ENCODE measurements around the gene PYGB. TPM values are rescaled to one million over a fixed set of nuclear protein-coding genes. Genes with fewer than 3 reads are reported as not detected.

PYGB gene
- total and polyA plus RNA-seq, 2 donors: 27.4 to 52.6 TPM

DNA sequence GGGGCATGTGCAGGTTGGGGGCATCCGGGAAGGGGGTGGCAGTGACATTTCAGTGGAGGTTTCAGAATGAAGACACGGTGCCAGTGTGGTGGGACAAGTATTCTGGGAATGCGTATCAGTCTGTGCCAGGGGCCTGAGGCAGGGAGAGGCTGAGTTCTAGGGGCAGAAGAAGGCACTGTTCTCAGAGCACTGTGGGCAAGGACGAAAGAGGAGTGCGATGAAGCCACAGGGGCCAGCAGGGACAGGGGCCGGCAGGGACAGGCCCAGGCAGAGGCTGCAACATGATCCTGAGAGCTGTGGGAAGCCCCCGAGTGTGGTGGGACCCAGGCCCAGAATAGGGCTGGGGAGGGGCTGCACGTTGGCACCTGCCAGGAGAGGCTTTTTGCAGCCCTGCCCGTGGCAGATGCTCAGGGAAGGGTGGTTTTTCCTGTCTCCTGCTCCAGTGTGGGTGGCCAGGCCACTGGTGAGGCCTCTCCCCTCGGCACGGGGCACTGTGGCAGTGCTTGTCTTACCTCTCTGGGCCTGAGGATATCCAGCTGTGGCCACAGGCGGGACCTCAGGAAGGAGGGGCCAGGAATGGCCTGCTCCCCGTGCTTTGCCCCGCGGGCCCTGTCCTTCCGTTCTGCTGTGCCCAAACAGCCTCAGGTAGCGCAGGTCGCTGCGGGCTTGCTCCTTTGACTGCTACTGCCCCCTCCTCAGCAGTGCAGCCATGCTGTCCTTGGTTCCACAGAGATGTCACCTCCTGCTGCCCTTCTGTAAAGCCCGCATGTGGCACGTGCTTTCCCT, 42.4 kb upstream of the PYGB start:
- H3K9me3 ChIP-seq (ENCODE audit: control insufficient read depth in 2 of 2, insufficient read depth in 1 of 2, low read length in 1 of 2): no peaks in the 10 kb centered on the region
- 96% methylated on average over 21 of the region's 21 CpGs for WGBS
- no peak for DNase-seq (ENCODE audit: low read depth in 6 of 9, low spot score in 9 of 9)
- no peaks in the 10 kb centered on the region for H3K27me3 ChIP-seq (ENCODE audit: control insufficient read depth in 2 of 2, insufficient read depth in 1 of 2, low read length in 1 of 2)
- peaks cover 0 to 21% of the 10 kb centered on the region in 2 donors for H3K36me3 ChIP-seq (ENCODE audit: control insufficient read depth in 2 of 2, insufficient read depth in 2 of 2, low read length in 1 of 2)
- H3K4me1 ChIP-seq (ENCODE audit: control insufficient read depth in 2 of 2, insufficient read depth in 2 of 2, low read length in 2 of 2): peaks cover 0 to 3% of the 10 kb centered on the region in 2 donors
- no peak overlapping the region for H3K4me3 ChIP-seq (ENCODE audit: low read length in 2 of 2)
- no peak overlapping the region for H3K27ac ChIP-seq (ENCODE audit: low read depth in 1 of 2, low read length in 1 of 2)

DNA sequence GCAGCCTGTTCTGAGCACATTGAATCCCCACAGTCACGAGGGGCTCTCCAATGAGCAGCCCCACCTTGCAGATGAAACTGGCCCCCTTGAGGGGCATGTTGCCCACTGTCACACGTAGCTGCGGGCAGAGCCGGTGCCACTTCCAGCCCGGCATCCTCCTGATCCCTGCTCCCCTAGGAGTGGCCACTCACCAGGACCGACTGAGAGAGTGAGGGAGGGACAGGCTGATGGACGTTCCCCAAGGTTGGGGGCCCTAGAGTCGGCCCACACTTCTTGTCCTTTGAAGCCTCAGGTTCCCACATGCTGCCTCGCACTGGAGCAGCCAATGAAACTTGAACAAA, 41.9 kb upstream of the PYGB start:
- Histone ChIP-seq H3K4me1 (ENCODE audit: control insufficient read depth in 2 of 2, insufficient read depth in 2 of 2, low read length in 2 of 2) (peaks cover 0 to 3% of the 10 kb centered on the region in 2 donors), H3K27me3 (ENCODE audit: control insufficient read depth in 2 of 2, insufficient read depth in 1 of 2, low read length in 1 of 2) (no peaks in the 10 kb centered on the region), H3K36me3 (ENCODE audit: control insufficient read depth in 2 of 2, insufficient read depth in 2 of 2, low read length in 1 of 2) (peaks cover 2 to 25% of the 10 kb centered on the region in 2 donors), H3K9me3 (ENCODE audit: control insufficient read depth in 2 of 2, insufficient read depth in 1 of 2, low read length in 1 of 2) (no peaks in the 10 kb centered on the region), H3K27ac (ENCODE audit: low read depth in 1 of 2, low read length in 1 of 2) (no peak overlapping the region), H3K4me3 (ENCODE audit: low read length in 2 of 2) (no peak overlapping the region)
- 96% methylated on average over 9 of the region's 9 CpGs for WGBS
- no peak for DNase-seq (ENCODE audit: low read depth in 6 of 9, low spot score in 9 of 9)

DNA sequence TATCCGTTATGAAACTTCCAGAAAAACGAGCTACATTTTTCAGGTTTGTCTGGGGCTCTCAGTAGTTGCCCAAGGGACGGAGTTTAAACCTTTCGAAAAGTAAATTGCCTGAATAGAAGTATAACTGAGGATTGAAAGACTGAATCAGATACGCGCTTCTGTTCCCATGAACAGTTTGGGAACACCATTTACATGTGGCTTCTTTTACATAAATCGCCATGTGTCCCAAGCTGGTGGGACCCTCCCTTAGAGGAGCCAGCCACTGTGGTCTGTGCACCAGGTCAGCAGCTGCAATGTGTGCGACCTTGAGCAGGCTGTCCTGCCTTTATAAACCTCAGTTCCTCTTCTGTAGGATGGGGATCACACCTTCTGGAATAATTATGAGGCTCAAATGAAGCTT, 41.3 kb upstream of the PYGB start:
- no peak for DNase-seq (ENCODE audit: low read depth in 6 of 9, low spot score in 9 of 9)
- Histone ChIP-seq H3K27ac (ENCODE audit: low read depth in 1 of 2, low read length in 1 of 2) (no peak overlapping the region), H3K27me3 (ENCODE audit: control insufficient read depth in 2 of 2, insufficient read depth in 1 of 2, low read length in 1 of 2) (no peaks in the 10 kb centered on the region), H3K9me3 (ENCODE audit: control insufficient read depth in 2 of 2, insufficient read depth in 1 of 2, low read length in 1 of 2) (no peaks in the 10 kb centered on the region), H3K4me1 (ENCODE audit: control insufficient read depth in 2 of 2, insufficient read depth in 2 of 2, low read length in 2 of 2) (peaks cover 0 to 3% of the 10 kb centered on the region in 2 donors), H3K36me3 (ENCODE audit: control insufficient read depth in 2 of 2, insufficient read depth in 2 of 2, low read length in 1 of 2) (peaks cover 5 to 30% of the 10 kb centered on the region in 2 donors), H3K4me3 (ENCODE audit: low read length in 2 of 2) (no peak overlapping the region)
- WGBS: 99% methylated on average over 8 of the region's 8 CpGs

DNA sequence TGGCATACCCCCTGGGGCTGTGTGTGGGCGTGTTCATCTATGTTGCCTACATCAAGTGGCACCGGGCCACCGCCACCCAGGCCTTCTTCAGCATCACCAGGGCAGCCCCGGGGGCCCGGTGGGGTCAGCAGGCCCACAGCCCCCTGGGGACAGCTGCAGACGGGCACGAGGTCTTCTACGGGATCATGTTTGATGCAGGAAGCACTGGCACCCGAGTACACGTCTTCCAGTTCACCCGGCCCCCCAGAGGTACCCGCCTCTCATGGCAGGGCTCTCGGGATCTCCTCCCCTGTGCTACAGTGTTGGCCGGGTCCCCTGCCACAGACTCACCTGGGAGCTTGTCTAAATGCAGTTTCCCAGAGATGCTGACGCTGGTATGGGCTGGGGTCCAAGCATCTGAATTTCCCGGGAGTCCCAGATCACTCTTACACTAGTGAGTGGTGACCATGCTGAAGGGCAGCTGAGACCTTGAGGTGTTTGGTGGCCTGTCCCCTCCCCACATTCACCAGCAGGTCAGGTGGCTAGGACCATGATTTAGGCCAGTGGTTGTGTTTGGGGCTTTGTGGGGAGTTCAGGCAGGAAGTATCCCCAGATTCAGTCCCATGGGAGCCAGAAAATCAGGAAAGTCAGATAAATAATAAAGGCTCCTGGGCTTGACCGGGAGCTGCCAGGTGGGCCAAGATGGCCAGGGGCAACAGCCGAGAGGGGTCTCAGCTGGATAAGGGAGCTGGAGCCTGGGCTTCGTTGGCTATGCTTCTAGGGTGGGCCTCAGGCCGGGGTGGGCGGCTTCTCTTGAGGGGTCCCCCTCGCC, 40.5 kb upstream of the PYGB start:
- Histone ChIP-seq H3K27me3 (ENCODE audit: control insufficient read depth in 2 of 2, insufficient read depth in 1 of 2, low read length in 1 of 2) (no peaks in the 10 kb centered on the region), H3K36me3 (ENCODE audit: control insufficient read depth in 2 of 2, insufficient read depth in 2 of 2, low read length in 1 of 2) (peaks cover 11 to 38% of the 10 kb centered on the region in 2 donors), H3K4me3 (ENCODE audit: low read length in 2 of 2) (no peak overlapping the region), H3K9me3 (ENCODE audit: control insufficient read depth in 2 of 2, insufficient read depth in 1 of 2, low read length in 1 of 2) (no peaks in the 10 kb centered on the region), H3K27ac (ENCODE audit: low read depth in 1 of 2, low read length in 1 of 2) (no peak overlapping the region), H3K4me1 (ENCODE audit: control insufficient read depth in 2 of 2, insufficient read depth in 2 of 2, low read length in 2 of 2) (peaks cover 0 to 3% of the 10 kb centered on the region in 2 donors)
- WGBS: 97% methylated on average over 22 of the region's 22 CpGs
- no peak for DNase-seq (ENCODE audit: low read depth in 6 of 9, low spot score in 9 of 9)

DNA sequence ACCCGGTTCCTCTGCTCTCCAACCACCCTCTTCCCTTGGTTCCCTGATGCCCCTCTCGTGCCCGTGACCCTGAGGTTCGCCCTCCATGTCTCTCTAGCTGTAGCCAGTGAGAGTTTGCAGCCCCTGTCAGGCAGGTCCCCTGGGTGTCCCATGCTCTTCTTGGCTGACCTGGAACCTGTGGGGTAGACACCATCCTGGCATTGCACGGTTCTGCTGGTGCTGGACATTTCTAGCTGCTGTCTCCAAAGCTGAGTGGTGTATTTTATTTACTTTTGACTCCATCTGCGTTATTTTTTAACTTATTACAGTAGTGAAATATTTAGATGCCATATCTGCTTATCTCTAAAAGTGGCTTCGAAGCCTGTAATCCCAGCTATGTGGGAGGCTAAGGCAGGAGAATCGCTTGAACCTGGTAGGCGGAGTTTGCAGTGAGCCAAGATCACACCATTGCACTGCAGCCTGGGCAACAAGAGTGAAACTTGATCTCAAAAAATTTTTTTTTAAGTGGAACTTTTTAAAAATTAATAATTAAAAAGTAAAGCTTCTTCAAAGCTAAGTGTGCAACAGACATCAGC, 39.8 kb upstream of the PYGB start:
- no peak for DNase-seq (ENCODE audit: low read depth in 6 of 9, low spot score in 9 of 9)
- H3K9me3 ChIP-seq (ENCODE audit: control insufficient read depth in 2 of 2, insufficient read depth in 1 of 2, low read length in 1 of 2): no peaks in the 10 kb centered on the region
- 98% methylated on average over 9 of the region's 9 CpGs for WGBS
- no peak overlapping the region for H3K27ac ChIP-seq (ENCODE audit: low read depth in 1 of 2, low read length in 1 of 2)
- no peaks in the 10 kb centered on the region for H3K27me3 ChIP-seq (ENCODE audit: control insufficient read depth in 2 of 2, insufficient read depth in 1 of 2, low read length in 1 of 2)
- H3K4me3 ChIP-seq (ENCODE audit: low read length in 2 of 2): no peak overlapping the region
- H3K36me3 ChIP-seq (ENCODE audit: control insufficient read depth in 2 of 2, insufficient read depth in 2 of 2, low read length in 1 of 2): peaks cover 14 to 44% of the 10 kb centered on the region in 2 donors
- H3K4me1 ChIP-seq (ENCODE audit: control insufficient read depth in 2 of 2, insufficient read depth in 2 of 2, low read length in 2 of 2): peaks cover 0 to 3% of the 10 kb centered on the region in 2 donors

DNA sequence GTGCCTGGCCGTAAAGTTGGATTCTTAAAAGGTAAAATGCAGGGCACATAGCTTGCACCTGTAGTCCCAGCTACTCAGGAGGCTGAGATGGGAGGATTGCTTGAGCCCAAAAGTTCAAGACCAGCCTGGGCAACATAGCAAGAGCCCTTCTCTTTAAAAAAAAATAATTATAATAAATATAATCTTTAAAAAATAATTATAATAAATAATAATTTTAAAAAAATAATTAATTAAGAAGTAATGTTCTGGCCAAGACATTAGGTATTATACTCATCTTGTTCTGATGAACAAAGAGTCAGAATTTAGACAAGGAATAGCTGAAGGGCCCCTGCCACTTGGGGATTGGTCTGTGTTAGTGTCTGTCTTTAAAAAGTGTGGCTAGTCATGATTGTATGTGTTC, 38.5 kb upstream of the PYGB start:
- WGBS: 96% methylated on average over 1 of the region's 1 CpG
- no peaks in the 10 kb centered on the region for H3K9me3 ChIP-seq (ENCODE audit: control insufficient read depth in 2 of 2, insufficient read depth in 1 of 2, low read length in 1 of 2)
- H3K36me3 ChIP-seq (ENCODE audit: control insufficient read depth in 2 of 2, insufficient read depth in 2 of 2, low read length in 1 of 2): peaks cover 27 to 57% of the 10 kb centered on the region in 2 donors
- H3K27me3 ChIP-seq (ENCODE audit: control insufficient read depth in 2 of 2, insufficient read depth in 1 of 2, low read length in 1 of 2): no peaks in the 10 kb centered on the region
- no peak for DNase-seq (ENCODE audit: low read depth in 6 of 9, low spot score in 9 of 9)
- H3K4me3 ChIP-seq (ENCODE audit: low read length in 2 of 2): no peak overlapping the region
- H3K4me1 ChIP-seq (ENCODE audit: control insufficient read depth in 2 of 2, insufficient read depth in 2 of 2, low read length in 2 of 2): peaks cover 0 to 3% of the 10 kb centered on the region in 2 donors
- H3K27ac ChIP-seq (ENCODE audit: low read depth in 1 of 2, low read length in 1 of 2): no peak overlapping the region

DNA sequence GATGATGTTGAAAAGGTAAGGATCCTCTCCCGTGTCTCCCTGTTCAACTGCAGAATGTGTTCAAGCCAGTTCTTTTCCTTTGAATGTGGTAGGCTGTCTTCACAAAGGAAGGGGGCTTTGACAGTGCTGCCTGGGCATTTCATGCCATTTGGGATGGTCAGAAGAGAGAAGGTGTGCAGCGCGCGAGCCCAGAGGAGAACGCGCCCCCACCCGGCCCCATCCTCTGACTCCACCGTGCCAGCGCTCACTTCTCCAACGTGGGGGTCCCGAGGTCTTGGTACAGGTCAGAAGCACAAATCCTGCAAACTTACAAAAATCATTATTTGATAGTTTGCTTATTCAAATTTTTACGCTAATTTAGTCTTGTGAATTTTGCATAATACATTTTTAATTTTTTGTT, 38.0 kb upstream of the PYGB start:
- H3K27me3 ChIP-seq (ENCODE audit: control insufficient read depth in 2 of 2, insufficient read depth in 1 of 2, low read length in 1 of 2): no peaks in the 10 kb centered on the region
- H3K27ac ChIP-seq (ENCODE audit: low read depth in 1 of 2, low read length in 1 of 2): no peak overlapping the region
- H3K4me1 ChIP-seq (ENCODE audit: control insufficient read depth in 2 of 2, insufficient read depth in 2 of 2, low read length in 2 of 2): peaks cover 0 to 1% of the 10 kb centered on the region in 2 donors
- no peak overlapping the region for H3K4me3 ChIP-seq (ENCODE audit: low read length in 2 of 2)
- over 99% methylated on average over 12 of the region's 12 CpGs for WGBS
- H3K9me3 ChIP-seq (ENCODE audit: control insufficient read depth in 2 of 2, insufficient read depth in 1 of 2, low read length in 1 of 2): no peaks in the 10 kb centered on the region
- peaks cover 32 to 63% of the 10 kb centered on the region in 2 donors for H3K36me3 ChIP-seq (ENCODE audit: control insufficient read depth in 2 of 2, insufficient read depth in 2 of 2, low read length in 1 of 2)
- no peak for DNase-seq (ENCODE audit: low read depth in 6 of 9, low spot score in 9 of 9)

DNA sequence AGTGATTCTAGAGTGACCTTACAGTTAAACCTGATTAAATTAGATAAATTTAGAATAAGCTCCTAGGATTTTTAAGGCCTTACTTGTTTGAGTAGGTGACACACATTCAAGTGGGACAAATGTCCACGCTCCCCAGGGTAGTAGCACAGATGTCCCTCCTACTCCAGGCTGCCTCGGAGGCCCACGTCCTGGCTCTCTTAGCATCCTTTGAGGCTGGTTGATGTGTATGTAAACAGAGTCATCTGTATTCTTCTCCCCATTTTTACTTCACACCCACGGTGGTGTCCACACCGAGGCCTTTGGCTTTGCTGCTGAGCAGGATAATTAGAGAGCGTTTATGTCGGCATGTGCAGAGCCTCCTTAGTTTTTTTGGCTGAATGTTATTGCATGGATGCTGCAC, 36.6 kb upstream of the PYGB start:
- peaks cover 45 to 76% of the 10 kb centered on the region in 2 donors for H3K36me3 ChIP-seq (ENCODE audit: control insufficient read depth in 2 of 2, insufficient read depth in 2 of 2, low read length in 1 of 2)
- no peak for DNase-seq (ENCODE audit: low read depth in 6 of 9, low spot score in 9 of 9)
- 97% methylated on average over 7 of the region's 7 CpGs for WGBS
- no peaks in the 10 kb centered on the region for H3K27me3 ChIP-seq (ENCODE audit: control insufficient read depth in 2 of 2, insufficient read depth in 1 of 2, low read length in 1 of 2)
- no peak overlapping the region for H3K4me3 ChIP-seq (ENCODE audit: low read length in 2 of 2)
- no peak overlapping the region for H3K27ac ChIP-seq (ENCODE audit: low read depth in 1 of 2, low read length in 1 of 2)
- no peaks in the 10 kb centered on the region for H3K9me3 ChIP-seq (ENCODE audit: control insufficient read depth in 2 of 2, insufficient read depth in 1 of 2, low read length in 1 of 2)
- H3K4me1 ChIP-seq (ENCODE audit: control insufficient read depth in 2 of 2, insufficient read depth in 2 of 2, low read length in 2 of 2): no peaks in the 10 kb centered on the region

DNA sequence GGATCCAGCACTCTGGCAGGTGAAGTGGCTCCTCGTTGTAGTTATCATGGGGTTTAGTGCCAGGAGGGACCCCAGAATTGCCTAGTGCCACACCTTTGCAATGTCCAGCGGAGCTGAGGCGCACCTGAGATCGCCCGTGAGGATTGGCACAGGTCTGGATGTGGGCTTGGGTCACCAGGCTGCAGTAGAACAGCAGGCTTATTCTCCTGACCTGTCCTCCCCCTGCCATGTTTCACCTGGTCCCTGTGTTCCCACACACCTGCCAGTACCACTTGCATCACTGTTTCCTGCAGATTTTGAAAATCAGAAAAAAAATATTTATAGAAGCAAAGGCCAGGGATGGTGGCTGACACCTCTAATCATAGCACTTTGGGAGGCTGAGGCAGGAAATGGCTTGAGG, 35.6 kb upstream of the PYGB start:
- no peak overlapping the region for H3K4me3 ChIP-seq (ENCODE audit: low read length in 2 of 2)
- peaks cover 52 to 78% of the 10 kb centered on the region in 2 donors for H3K36me3 ChIP-seq (ENCODE audit: control insufficient read depth in 2 of 2, insufficient read depth in 2 of 2, low read length in 1 of 2)
- H3K27ac ChIP-seq (ENCODE audit: low read depth in 1 of 2, low read length in 1 of 2): no peak overlapping the region
- no peak for DNase-seq (ENCODE audit: low read depth in 6 of 9, low spot score in 9 of 9)
- H3K4me1 ChIP-seq (ENCODE audit: control insufficient read depth in 2 of 2, insufficient read depth in 2 of 2, low read length in 2 of 2): no peaks in the 10 kb centered on the region
- no peaks in the 10 kb centered on the region for H3K9me3 ChIP-seq (ENCODE audit: control insufficient read depth in 2 of 2, insufficient read depth in 1 of 2, low read length in 1 of 2)
- no peaks in the 10 kb centered on the region for H3K27me3 ChIP-seq (ENCODE audit: control insufficient read depth in 2 of 2, insufficient read depth in 1 of 2, low read length in 1 of 2)
- WGBS: 98% methylated on average over 5 of the region's 5 CpGs

All from thymus (tissue), 11 donors.